NAMALWA (cell line): Measurements from ENCODE around the gene PROM2.
"Not testable (repeated sequence)": the region's sequence is repeated elsewhere in the genome, so short reads cannot be mapped to it uniquely, and the experiment has no call there.

ENCODE experiments used
- DNase-seq: peaks from one replicate; pipeline ENCODE4 v3.0.0-alpha.2; 2015; ENCODE audit warnings: low spot score

PROM2 gene

GRCh38 chr2:95269036-95269680 is 5.1 kb upstream of the PROM2 start:
- DNase-seq: no peak

GRCh38 chr2:95269745-95270144 is 4.5 kb upstream of the PROM2 start:
- DNase-seq: not testable (repeated sequence)

GRCh38 chr2:95270541-95271081 is 3.6 kb upstream of the PROM2 start:
- DNase-seq: no peak

- DNase-seq: no peak
Observed at GRCh38 chr2:95271381-95271971, 2.8 kb upstream of the PROM2 start.

GRCh38 chr2:95272299-95272751 is 1.9 kb upstream of the PROM2 start:
- DNase-seq: no peak

GRCh38 chr2:95272781-95273180 is 1.5 kb upstream of the PROM2 start:
- no peak for DNase-seq

- no peak for DNase-seq
Observed at GRCh38 chr2:95273566-95274290, 521 bp upstream of the PROM2 start.

GRCh38 chr2:95275151-95275515 is 884 bp downstream of the PROM2 start:
- DNase-seq: no peak

- no peak for DNase-seq
Observed at GRCh38 chr2:95275601-95276243, 1.5 kb downstream of the PROM2 start.

- no peak for DNase-seq
Observed at GRCh38 chr2:95276244-95276887, 2.1 kb downstream of the PROM2 start.

- DNase-seq: no peak
Observed at GRCh38 chr2:95276888-95277245, 2.6 kb downstream of the PROM2 start.

- DNase-seq: peak; percentile 45
Observed at GRCh38 chr2:95277246-95277906, 3.1 kb downstream of the PROM2 start.

GRCh38 chr2:95278051-95278471 is 3.8 kb downstream of the PROM2 start:
- DNase-seq: no peak

GRCh38 chr2:95278637-95279225 is 4.5 kb downstream of the PROM2 start:
- no peak for DNase-seq

- DNase-seq: no peak
Observed at GRCh38 chr2:95279435-95280035, 5.3 kb downstream of the PROM2 start.

- no peak for DNase-seq
Observed at GRCh38 chr2:95281071-95281470, 6.8 kb downstream of the PROM2 start.

- DNase-seq: no peak
Observed at GRCh38 chr2:95281786-95282185, 7.5 kb downstream of the PROM2 start.

GRCh38 chr2:95282458-95282857 is 8.2 kb downstream of the PROM2 start:
- DNase-seq: no peak

- no peak for DNase-seq
Observed at GRCh38 chr2:95283562-95283961, 9.3 kb downstream of the PROM2 start.

GRCh38 chr2:95284886-95285541 is 10.8 kb downstream of the PROM2 start:
- no peak for DNase-seq
